ENCODE data around the gene ARF3. TPM values are rescaled to one million over a fixed set of nuclear protein-coding genes. Genes with fewer than 3 reads are reported as not detected.

ARF3 gene
- total and polyA plus RNA-seq, 4 donors, result 14.1 to 29.5 (median 19.4) TPM

- DNase-seq (ENCODE audit: low spot score), result no peak
- no peak within 1 kb of the TSS for H3K9ac ChIP-seq (ENCODE audit: low read depth in 1 of 2, low read length in 2 of 2)
- H3K27me3 ChIP-seq (ENCODE audit: control insufficient read depth in 4 of 4, insufficient read depth in 4 of 4, low read length in 3 of 4), result peaks cover 0 to 4% (median under 1%) of the 10 kb centered on the region in 4 donors
- H3K9me3 ChIP-seq (ENCODE audit: control insufficient read depth in 4 of 4, low read length in 3 of 4), result no peaks in the 10 kb centered on the region
- peaks cover 8 to 33% (median 21%) of the 10 kb centered on the region in 4 donors for H3K36me3 ChIP-seq (ENCODE audit: control insufficient read depth in 4 of 4, insufficient read depth in 3 of 4, low read depth in 1 of 4, low read length in 3 of 4)
- peaks cover 20 to 38% (median 31%) of the 10 kb centered on the region in 4 donors for H3K4me1 ChIP-seq (ENCODE audit: control insufficient read depth in 4 of 4, insufficient read depth in 4 of 4, low read length in 3 of 4)
- no peak within 1 kb of the TSS for H3K27ac ChIP-seq (ENCODE audit: low read depth in 1 of 2, low read length in 2 of 2)
- 8% methylated on average over 30 of the region's 30 CpGs for WGBS
- no peak for TF ChIP-seq GABPA (IDR thresholded peaks at IDR 0.05 in 1 of 2, conservative IDR thresholded peaks at IDR 0.05 in 1 of 2)
- no peak for TF ChIP-seq REST (IDR thresholded peaks at IDR 0.05)
- no peak for TF ChIP-seq HNF4G (IDR thresholded peaks at IDR 0.05)
- TF ChIP-seq FOXA2 (IDR thresholded peaks at IDR 0.05), result no peak
- no peak for TF ChIP-seq JUND (IDR thresholded peaks at IDR 0.05)
- H3K4me3 ChIP-seq (ENCODE audit: low read depth in 1 of 3, low read length in 3 of 3), result peak within 1 kb of the TSS in 2 of 3 donors; percentile 11 to 51
Measured at GRCh38 chr12:48999371-49000131, 42.3 kb upstream of the ARF3 start, which contains the start of gene DDN. TSS of gene DDN (minus strand) at chr12:48999375. CDS start at chr12:48999287, 88 bp downstream.

GRCh38 chr12:48998497-48999353, 41.4 kb upstream of the ARF3 start:
- H3K9ac ChIP-seq (ENCODE audit: low read depth in 1 of 2, low read length in 2 of 2), result no peak overlapping the region
- H3K27ac ChIP-seq (ENCODE audit: low read depth in 1 of 2, low read length in 2 of 2), result no peak overlapping the region
- H3K27me3 ChIP-seq (ENCODE audit: control insufficient read depth in 4 of 4, insufficient read depth in 4 of 4, low read length in 3 of 4), result peaks cover 0 to 4% (median under 1%) of the 10 kb centered on the region in 4 donors

More at GRCh38 chr12:48998497-48999353, 41.4 kb upstream of the ARF3 start:
- WGBS, result 2% methylated on average over 48 of the region's 48 CpGs
- no peaks in the 10 kb centered on the region for H3K9me3 ChIP-seq (ENCODE audit: control insufficient read depth in 4 of 4, low read length in 3 of 4)
- peak overlapping the region in 2 of 3 donors; percentile 11 to 51 for H3K4me3 ChIP-seq (ENCODE audit: low read depth in 1 of 3, low read length in 3 of 3)
- TF ChIP-seq YY1 (IDR thresholded peaks at IDR 0.05) (no peak), NR2F2 (IDR thresholded peaks at IDR 0.05) (no peak), HNF4G (IDR thresholded peaks at IDR 0.05) (no peak), REST (IDR thresholded peaks at IDR 0.05) (no peak), CTCF (IDR thresholded peaks at IDR 0.05; ENCODE audit: low read depth, low read length, missing input control) (no peak), FOXA2 (IDR thresholded peaks at IDR 0.05) (no peak), FOXA1 (IDR thresholded peaks at IDR 0.05) (no peak), JUND (IDR thresholded peaks at IDR 0.05) (no peak), RXRA (IDR thresholded peaks at IDR 0.05) (no peak), GABPA (IDR thresholded peaks at IDR 0.05 in 1 of 2, conservative IDR thresholded peaks at IDR 0.05 in 1 of 2) (no peak), EGR1 (IDR thresholded peaks at IDR 0.05; ENCODE audit: low read depth in 2 of 2) (no peak), TAF1 (conservative IDR thresholded peaks at IDR 0.05) (no peak), ATF3 (IDR thresholded peaks at IDR 0.05) (no peak), MAX (IDR thresholded peaks at IDR 0.05) (no peak), ZBTB33 (IDR thresholded peaks at IDR 0.05) (no peak), RAD21 (IDR thresholded peaks at IDR 0.05) (no peak), SP1 (IDR thresholded peaks at IDR 0.05) (no peak)
- peaks cover 20 to 41% (median 32%) of the 10 kb centered on the region in 4 donors for H3K4me1 ChIP-seq (ENCODE audit: control insufficient read depth in 4 of 4, insufficient read depth in 4 of 4, low read length in 3 of 4)
- peaks cover 4 to 26% (median 18%) of the 10 kb centered on the region in 4 donors for H3K36me3 ChIP-seq (ENCODE audit: control insufficient read depth in 4 of 4, insufficient read depth in 3 of 4, low read depth in 1 of 4, low read length in 3 of 4)
- DNase-seq (ENCODE audit: low spot score), result no peak
